GM21737 (cell line): ENCODE measurements around the gene HTR3B.
A peak's percentile ranks its signal among the peaks of the same experiment; 100 is the strongest.
"Not testable (repeated sequence)": the region's sequence is repeated elsewhere in the genome, so short reads cannot be mapped to it uniquely, and the experiment has no call there.

Experiments
- ATAC-seq: cut with Tn5 transposase; IDR thresholded peaks from one replicate; pipeline ENCODE4 v1.9.1; 2021; ENCODE audit warnings: mild to moderate bottlenecking, moderate library complexity; ENCODE audit not compliant: unreplicated experiment

The HTR3B gene, protein sequence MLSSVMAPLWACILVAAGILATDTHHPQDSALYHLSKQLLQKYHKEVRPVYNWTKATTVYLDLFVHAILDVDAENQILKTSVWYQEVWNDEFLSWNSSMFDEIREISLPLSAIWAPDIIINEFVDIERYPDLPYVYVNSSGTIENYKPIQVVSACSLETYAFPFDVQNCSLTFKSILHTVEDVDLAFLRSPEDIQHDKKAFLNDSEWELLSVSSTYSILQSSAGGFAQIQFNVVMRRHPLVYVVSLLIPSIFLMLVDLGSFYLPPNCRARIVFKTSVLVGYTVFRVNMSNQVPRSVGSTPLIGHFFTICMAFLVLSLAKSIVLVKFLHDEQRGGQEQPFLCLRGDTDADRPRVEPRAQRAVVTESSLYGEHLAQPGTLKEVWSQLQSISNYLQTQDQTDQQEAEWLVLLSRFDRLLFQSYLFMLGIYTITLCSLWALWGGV

DNA sequence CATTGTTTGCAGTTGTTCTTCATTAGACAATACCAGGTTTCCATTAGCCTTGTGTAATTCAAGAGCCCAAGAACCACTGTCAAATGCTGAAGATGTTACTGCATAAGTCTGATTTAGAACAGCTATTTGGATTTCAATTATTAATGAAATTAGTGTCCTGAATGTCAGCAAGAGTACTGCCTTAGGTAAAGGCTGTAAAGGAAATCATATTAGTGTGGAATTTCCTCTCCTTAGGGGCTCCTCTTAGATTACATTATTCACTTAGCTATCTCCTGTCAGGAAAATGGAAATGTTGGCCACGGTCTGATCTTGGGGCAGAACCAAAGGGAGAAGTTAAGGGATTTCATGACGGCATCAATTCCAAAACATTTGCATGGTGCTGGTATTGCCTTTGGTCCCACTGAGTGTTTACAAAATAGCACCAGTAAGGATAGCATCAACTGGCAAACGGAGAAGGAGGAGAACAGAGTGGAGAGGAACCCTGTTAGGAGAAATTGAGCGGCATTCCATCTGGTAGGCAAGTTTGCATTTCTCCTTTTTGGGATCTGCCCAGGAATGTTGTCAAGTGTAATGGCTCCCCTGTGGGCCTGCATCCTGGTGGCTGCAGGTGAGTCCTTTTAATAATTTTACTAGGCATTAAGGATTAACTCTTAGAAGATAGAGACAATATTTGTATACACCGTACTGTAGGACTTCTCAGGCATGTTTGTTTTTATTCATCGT, at the start of gene HTR3B:
HTR3B (plus strand) TSS at position 418 of the 723 bp plus-strand sequence; CDS start at position 556, 138 bp downstream.
- ATAC-seq, result no peak

DNA sequence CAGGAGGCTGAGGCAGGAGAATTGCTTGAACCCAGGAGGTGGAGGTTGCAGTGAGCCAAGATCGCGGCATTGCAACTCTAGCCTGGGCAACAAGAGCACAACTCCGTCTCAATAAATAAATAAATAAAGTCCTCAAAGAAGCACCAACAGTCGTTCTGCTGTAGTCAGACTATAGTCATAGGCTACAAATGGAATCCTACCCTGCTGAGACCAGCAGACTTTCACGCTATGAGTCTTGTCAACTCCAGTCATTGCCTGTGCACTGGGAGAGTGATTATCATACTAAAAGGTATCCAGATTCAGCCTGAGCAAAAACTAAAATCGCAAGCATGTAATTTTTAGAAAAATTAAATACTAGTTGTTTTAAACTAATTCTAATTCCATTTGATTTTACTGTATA, 48.8 kb upstream of the HTR3B start:
- no peak for ATAC-seq

DNA sequence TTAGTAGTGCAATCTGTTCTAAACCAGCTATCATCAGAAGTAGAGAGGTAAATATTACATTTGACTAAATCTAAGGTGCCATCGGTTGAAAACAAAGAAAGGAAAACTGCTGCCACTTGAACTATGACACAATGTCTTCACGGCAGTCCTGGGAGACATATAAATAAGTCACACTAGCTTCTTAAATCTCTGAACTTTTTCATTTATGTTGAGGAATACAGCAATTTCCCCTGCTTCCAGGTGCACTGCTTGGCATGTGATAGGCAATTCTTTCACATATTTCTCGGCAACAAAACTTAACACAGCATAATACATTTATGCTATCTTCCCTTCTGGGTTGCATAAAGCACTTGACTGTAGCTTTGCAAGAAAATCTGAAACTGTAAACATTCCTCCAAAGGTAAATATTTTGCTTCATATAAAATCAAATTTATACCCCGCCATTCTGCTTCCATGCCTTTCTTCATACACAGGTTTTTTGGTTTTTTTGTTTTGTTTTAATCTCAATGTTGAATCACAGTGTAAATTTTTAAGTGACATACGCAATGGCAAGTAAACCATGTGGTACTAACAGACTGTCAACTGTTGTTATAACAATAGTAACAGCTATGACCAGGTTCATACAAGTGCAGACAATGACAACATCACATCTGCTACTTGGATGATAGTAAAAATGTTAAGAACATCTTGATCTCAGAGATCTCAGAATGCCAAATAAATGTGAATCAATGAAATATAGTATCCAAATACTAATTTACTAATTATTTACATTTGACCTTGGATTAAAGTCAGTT, 47.4 kb upstream of the HTR3B start:
- no peak for ATAC-seq

DNA sequence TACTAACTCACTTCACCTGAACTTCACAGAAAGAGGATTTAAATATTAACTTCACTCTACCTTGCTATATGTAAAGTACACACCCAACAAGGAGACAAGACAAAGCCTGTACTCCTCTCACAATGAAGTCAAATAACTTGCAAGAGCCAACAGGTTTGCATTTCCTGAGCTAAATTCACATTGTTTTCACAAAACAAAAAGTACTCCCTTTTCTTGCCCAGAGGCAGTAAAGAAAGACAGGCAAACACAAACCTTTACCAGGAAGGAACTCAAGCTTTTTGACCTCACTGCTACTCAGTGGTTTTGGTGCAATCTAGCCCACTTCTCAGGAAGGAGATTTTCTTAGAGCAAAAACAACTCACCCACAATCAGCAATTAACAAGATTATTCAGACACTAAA, 44.9 kb upstream of the HTR3B start:
- ATAC-seq, result no peak

DNA sequence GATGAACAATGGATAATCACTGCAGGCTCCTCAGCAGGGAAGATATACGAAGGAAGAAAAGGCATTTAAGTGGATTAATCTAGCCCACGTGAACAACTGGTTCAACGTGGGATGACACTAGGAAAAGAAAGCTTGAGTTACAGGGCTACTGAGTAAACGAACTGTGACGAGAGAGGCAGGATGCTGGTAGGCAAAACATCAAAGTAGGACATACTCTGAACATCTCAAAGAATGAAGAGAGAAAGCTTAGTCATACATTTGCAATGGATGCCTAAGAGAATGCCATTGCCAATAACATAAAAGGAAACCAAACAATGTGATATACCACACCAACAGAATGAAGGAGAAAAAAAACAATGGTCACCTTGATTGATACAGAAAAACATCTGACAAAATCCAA, 42.2 kb upstream of the HTR3B start:
- ATAC-seq, result no peak

DNA sequence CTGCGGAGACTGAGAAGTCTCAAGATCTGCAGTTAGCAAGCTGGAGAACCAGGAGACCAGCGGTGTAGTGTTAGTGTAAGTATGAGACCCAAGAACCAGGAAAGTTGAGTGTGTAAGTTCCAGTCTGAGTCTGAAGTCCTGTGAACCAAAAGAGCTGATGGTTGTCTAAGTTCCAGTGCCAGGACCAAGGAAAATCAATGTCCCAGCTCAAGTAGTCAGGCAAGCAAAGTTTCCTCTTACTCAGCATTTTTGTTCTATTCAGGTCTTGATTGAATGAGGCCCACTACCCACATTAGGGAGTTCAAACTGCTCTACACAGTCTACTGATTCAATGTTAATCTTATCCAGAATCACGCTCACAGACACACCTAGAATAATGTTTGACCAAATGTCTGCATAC, 40.2 kb upstream of the HTR3B start:
- ATAC-seq, result no peak

DNA sequence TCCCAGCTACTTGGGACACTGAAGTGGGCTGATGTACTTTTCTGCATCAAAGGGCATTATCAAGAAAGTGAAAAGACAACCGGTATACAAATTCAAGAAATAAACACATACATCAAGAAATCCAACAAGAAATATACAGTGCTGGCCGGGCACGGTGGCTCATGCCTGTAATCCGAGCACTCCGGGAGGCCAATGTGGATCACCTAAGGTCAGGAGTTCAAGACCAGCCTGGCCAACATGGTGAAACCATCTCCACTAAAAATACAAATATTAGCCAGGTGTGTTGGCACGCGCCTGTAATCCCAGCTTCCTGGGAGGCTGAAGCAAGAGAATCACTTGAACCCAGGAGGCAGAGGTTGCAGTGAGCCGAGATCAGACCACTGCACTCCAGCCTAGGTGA, 38.7 kb upstream of the HTR3B start:
- no peak for ATAC-seq

DNA sequence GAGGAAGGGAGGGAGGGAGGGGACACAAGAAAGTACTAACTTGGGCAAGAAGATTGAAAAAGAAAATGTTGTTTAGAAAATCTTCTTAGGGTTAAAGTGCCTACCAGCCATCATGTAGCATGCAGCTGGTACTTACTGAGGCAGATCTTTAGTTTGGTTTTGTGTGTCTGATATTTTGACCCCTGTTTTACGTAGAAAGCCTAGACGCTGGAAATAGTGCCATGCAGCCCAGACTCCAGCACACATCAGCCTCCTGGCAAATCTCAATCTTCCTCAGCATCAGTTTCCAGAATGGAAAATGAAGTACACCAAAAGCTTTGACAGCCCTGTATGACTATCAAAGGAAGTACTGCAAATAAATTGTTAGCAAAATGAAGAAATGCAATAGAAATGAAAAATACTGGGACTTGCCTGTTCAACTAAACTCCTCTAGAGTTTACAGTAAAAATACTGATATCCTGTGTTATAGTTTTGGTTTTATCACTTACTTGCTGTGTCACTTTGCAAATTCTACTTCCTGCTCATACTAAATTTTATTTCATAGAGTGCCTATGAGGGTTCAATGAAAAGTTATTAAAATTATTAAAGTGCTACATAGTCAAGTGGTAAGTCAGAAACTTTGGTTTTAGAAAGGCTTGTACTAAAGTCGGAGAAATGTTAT, 36.6 kb upstream of the HTR3B start:
- no peak for ATAC-seq

DNA sequence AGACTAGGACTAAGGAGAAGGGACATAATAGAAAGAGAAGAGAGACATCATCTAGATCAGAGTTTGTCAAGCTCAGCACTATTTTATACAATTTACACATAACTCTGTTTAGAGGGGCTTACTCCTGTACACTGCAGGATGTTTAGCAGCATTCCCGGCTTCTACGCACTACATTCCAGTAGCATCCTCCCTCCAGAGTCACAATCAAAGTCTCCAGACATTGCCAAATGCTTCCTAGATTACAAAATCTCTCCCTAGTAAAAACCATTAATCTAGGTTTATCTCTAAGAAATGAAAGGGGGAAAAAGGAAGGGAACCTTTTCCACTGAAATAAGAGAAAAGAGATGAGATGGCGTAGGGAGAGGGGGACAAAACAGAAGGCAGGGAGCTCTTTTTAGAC, 33.3 kb upstream of the HTR3B start:
- no peak for ATAC-seq

DNA sequence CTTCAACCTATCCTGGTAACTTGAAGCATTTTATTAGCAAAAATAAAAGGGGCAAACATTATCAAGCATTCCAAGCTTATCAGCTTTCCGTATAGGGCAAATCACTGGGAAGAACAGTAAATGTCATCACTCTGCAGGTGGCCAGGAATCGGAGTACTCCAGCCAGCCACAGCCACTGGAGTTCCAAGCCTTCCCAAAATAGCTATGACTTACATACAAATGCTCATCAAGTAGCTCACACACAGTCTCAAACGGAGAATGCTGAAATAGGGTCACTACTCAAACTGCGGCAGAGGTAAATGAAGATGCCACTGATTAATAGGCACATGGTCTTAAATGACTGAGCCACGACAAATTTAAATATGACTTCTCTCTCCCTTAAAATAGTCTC, 31.4 kb upstream of the HTR3B start:
- ATAC-seq, result no peak

DNA sequence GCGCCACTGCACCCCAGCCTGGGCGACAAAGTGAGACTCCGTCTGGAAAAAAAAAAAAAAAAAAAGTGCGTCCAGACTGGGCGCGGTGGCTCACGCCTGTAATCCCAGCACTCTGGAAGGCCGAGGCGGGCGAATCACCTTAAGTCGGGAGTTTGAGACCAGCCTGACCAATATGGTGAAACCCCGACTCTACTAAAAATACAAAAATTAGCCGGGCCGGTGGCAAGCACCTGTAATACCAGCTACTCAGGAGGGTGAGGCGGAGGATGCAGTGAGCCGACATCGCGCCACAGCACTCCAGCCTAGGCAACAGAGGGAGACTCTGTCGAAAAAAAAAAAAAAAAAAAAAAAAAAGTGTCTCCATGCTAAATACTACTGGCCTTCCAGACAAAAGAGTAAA, 30.5 kb upstream of the HTR3B start:
- no peak for ATAC-seq

DNA sequence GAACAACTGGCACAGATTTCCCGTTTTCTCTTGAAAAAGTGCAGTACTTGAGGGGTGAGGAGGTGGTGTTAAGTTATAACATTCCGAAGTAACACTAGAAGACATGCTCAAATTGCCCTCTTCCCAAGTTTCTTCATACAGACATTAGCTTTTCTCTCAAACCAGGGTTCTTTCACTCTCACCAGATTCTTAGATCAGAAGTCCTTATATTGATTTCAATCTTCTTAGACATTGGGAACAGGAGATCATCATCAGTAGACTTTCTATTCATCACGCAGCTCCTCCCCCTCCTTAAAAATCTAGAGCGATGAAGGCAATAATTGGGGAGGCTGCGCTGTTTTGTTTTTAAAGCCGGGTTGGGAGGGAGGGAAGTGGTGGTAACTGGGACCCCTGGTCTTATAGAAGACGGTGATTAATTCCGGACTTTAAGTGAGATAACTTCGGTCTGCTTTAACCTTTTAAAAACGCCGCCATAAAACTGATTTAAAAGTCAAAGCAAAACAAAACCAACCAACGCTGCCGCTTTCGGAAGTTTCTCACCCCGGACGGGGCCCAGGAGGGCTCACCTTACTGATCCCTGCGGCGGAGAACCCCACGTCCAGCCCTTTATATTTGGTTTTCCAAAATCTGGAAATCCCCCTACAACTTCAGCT, 29.9 kb upstream of the HTR3B start:
- peak; percentile 34 for ATAC-seq

DNA sequence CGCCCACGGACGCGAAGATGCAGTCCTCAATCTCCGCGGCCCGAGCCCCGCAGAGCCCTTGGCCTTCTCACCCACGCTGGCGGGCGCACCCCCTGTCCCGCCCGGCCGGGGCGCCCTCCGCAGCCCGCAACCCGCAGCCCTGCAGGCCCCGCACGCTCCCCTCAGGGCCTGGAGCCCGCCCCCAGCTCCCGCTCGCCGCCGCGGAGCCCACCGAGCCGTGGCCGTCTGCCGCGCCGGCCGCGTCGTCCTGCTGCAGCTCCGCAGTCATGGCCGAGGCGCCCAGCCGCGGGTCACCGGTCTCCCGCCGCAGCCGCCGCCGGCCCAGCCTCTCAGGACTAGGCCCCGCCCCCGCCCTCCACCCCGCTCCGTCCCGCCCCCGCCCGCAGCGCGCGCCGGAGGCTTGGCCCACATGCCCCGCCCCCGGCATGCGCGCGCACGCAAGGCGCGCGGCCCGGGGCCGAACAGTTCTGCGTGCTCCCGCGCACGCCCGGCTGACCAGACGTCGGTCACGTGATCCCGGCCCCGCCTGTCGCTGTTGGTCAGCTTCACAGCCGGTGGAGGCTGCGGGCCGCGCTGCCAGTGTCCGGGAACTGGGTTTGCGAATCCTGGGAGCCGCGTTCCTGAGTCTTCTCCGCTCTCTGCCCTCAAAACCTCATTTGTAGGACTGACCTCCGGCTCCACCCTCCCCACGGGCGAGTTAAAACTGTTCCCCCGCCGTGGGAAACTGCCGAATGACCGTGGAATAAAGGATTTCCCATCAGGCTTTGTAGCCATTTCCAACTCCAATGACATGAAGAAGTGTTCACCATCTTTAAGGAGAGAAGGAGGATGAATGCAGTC, 29.1 kb upstream of the HTR3B start, which contains the start of gene USP28:
USP28 (minus strand) TSS at position 339 of the 840 bp plus-strand sequence; CDS start at position 268, 71 bp downstream.
- ATAC-seq, result peak; percentile 82

DNA sequence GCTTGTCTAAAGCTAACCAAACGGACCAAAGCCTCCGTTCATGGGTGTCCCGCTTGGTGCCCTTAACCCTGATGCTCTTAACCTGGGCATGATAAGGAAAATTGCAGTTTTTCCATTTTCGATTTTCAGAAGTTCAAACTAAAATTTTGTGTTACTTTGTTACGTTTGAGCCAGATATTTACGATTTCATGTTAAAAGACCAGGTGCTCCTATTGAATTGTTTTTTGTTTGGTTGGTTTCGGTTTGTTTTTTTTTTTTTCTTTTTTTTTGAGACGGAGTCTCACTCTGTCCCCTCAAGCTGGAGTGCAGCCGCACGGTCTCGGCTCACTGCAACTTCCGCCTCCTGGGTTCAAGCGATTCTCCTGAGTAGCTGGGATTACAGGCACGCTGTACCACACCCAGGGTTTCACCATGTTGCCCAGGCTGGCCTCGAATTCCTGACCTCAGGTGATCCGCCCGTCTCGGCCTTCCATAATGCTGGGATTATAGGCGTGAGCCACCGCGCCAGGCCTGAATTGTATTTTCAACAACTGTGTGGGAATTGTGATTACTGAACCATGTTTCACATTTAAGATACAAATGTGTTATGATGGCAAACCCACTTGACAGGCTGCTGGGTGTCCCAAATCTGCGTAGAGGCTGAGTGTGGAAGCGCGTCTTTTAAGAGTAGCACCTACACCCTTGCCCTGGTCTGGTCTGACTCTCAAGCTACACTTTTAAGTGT, 28.4 kb upstream of the HTR3B start:
- no peak for ATAC-seq

DNA sequence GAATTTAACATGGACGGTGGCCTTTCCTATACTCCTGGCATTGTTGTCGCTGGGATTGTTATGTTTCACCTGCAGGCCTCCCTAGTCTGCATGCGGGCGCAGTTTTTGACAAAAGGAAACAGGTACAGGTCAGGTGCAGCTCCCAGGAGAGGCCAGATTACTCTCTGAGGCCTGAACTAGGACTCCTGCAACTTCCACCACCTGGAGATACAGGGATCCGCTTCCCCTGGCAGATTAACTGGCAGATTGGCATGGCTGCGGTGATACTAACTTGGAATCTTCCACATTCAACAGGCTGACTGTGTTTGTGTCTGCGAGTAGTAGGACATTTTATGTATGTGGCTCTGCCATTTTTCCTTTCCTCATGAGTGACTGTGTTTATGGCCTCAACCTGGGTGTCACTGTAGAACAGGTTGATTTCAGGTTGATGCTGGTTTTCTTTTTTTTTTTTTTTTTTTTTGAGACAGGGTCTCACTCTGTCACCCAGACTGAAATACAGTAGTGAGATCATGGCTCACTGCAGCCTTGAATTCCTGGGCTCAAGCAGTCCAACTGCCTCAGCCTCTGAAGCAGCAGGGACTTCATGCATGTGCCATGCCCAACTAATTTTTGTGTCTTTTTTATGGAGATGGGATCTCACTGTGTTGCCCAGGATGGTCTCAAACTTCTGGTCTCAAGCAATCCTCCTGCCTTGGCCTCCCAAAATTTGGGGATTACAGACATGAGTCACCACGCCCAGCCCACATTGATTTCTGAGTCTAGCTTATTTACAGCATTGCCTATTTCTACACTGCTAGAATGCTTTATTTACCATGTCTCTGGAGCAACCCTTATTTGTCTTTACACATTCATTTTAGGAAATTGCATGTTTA, 27.6 kb upstream of the HTR3B start:
- no peak for ATAC-seq

DNA sequence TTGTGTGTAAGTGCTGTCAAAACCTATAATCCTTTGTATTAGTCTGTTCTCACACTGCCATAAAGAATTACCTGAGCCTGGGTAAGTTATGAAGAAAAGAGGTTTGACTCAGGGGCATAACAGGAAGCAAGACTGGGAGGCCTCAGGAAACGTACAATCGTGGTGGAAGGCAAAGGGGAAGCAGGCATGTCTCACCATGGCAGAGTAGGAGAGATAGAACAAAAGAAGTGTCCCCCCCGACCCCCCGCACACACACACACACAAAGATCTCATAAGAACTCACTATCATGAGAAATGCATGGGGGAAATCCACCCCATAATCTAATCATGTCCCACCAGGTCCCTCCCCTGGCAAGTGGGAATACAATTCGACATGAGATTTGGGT, 26.9 kb upstream of the HTR3B start:
- no peak for ATAC-seq

DNA sequence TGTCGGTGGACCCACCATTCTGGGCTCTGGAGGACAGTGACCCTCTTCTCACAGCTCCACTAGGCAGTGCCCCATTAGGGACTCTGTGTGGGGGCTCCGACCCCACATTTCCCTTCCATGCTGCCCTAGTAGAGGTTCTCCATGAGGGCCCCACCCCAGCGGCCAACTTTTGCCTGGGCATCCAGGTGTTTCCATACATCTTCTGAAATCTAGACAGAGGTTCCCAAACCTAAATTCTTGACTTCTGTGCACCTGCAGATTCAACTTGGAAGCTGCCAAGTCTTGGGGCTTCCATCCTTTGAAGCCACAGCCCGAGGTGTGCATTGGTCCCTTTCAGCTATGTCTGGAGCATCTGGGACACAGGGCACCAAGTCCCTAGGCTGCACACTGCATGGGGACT, 25.1 kb upstream of the HTR3B start:
- not testable (repeated sequence) for ATAC-seq

DNA sequence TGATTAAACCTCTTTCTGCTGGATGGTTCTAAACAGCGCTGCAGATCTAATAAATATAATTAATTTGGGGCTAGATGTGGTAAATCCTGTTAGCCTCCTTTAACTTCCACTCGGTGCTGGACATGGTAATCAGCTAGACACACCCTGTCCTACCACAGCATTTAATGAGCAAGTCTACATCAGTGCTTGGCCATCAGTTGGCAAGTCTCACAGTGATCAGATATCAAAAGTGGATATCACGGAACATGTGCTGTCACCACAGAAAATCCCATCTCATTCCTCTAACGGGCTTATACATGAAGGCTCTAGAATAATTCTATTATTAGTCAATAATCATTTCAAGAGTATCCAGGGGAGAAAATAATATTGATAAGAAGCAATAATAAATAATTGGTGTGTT, 23.6 kb upstream of the HTR3B start:
- no peak for ATAC-seq
